Esophagus muscularis mucosa (tissue), 4 donors: ENCODE measurements around the gene HIVEP1.

Experiments used
- CTCF ChIP-seq, 3 experiments: fragments of 200-600 bp in 2 of 3; fragments of 450-650 bp in 1 of 3; sonication (generic) in 2 of 3; IDR thresholded peaks; one replicate each; pipeline ENCODE4 v1.5.1; 2017 to 2019; ENCODE audit warnings: antibody characterized with exemption in 3 of 3, mild to moderate bottlenecking in 2 of 3, moderate library complexity in 1 of 3
- EP300 ChIP-seq: sonication (generic); formaldehyde crosslinking; IDR thresholded peaks from one replicate; pipeline ENCODE4 v1.6.1; 2017; ENCODE audit warnings: antibody characterized with exemption
- POLR2A ChIP-seq: fragments of 450-650 bp; IDR thresholded peaks from one replicate; pipeline ENCODE4 v1.6.1; 2017; ENCODE audit warnings: antibody characterized with exemption, moderate library complexity, mild to moderate bottlenecking, low read depth
- POLR2AphosphoS5 ChIP-seq, 2 donors: sonication (generic); formaldehyde crosslinking; IDR thresholded peaks; one replicate each; pipeline ENCODE4 v1.6.1; 2017; ENCODE audit warnings: antibody characterized with exemption in 2 of 2

GRCh38 chr6:12001004-12001705 is 11.0 kb upstream of the HIVEP1 start:
- TF ChIP-seq EP300 (no peak), CTCF (IDR thresholded peaks at IDR 0.05) (no peak), POLR2A (no peak), POLR2AphosphoS5 (IDR thresholded peaks at IDR 0.05) (peak in 1 of 2 donors; percentile 55)
